SW 1271 (cell line): ENCODE data around the gene PSMB2.
A peak's percentile ranks its signal among the peaks of the same experiment; 100 is the strongest.
"Not testable (repeated sequence)": the region's sequence is repeated elsewhere in the genome, so short reads cannot be mapped to it uniquely, and the experiment has no call there.

Experiments
- DNase-seq, 2 experiments: peaks; one replicate each; lab custom pipeline; 2025; lab: John Stamatoyannopoulos, UW

The PSMB2 gene

GRCh38 chr1:35641233-35641866 is at the start of gene PSMB2:
Gene PSMB2 (minus strand): TSS chr1:35641526. CDS start chr1:35641432, 94 bp downstream.
- peak; percentile 80 to 91 for DNase-seq

GRCh38 chr1:35691080-35691479 is 49.8 kb upstream of the PSMB2 start:
- DNase-seq, result no peak

- not testable (repeated sequence) for DNase-seq
Observed at GRCh38 chr1:35690103-35690502, 48.8 kb upstream of the PSMB2 start.

GRCh38 chr1:35688161-35688560 is 46.8 kb upstream of the PSMB2 start:
- DNase-seq, result no peak

GRCh38 chr1:35683012-35683411 is 41.7 kb upstream of the PSMB2 start:
- no peak for DNase-seq

DNA sequence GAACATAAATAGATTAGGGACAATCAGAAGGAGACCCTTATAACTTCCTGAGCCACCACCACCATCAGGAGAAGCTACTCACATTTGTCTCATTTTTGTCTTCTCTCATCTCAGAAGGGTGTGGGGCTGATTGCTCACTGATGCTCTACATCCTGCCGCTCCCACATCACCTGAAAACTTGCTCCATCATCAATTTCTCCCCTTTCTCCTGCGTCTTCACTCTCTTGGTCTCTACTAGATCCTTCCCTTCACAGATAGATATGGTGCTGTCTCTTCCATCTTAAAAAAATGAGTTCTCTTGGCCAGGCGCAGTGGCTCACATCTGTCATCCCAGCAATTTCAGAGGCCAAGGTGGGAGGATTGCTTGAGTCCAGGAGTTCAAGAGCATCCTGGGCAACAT is 38.9 kb upstream of the PSMB2 start:
- DNase-seq, result no peak

- no peak for DNase-seq
Observed at GRCh38 chr1:35675773-35676172, 34.4 kb upstream of the PSMB2 start.

- DNase-seq, result no peak
Observed at GRCh38 chr1:35674111-35674510, 32.8 kb upstream of the PSMB2 start.

DNA sequence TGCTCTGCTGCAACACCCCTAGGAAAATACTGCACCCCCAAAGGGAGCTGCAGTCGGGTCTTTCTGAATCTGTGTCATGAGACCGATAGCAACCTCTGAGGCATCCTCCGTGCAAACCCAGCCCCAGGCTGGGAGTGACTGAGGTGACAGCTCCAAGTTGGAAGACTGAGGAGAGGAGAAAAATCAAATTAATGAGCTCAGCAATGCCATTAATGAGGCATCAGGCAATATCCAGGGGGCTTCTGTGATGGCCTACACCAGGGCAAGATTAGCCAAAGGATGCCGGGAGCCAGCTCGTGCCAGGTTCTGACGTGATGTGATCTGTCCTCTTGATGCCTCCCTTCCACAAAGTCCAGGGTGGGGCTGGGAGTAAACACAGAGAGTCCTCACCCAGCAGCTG is 30.8 kb upstream of the PSMB2 start:
- no peak for DNase-seq

- DNase-seq, result no peak
Observed at GRCh38 chr1:35668506-35668905, 27.2 kb upstream of the PSMB2 start.

DNA sequence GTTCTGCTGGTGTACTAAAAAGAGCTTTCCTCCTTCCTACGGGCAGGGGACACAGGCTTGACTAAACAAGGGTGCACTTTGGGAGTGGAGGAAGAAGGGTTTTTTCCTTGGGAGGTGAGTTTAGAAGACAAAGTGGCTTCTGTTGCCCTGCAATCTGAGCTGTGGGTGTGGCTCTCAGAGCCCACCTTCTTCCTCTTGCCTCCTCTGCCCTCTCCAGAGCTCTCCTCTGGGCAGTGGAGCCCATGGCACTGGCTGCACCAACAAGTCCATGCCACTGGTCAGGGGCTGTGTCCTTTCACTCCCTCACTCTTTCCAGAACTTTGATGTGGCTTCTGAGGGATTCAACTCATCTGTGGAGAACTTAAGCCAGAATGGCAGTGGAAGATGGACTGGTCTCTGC is 25.6 kb upstream of the PSMB2 start:
- no peak for DNase-seq

DNA sequence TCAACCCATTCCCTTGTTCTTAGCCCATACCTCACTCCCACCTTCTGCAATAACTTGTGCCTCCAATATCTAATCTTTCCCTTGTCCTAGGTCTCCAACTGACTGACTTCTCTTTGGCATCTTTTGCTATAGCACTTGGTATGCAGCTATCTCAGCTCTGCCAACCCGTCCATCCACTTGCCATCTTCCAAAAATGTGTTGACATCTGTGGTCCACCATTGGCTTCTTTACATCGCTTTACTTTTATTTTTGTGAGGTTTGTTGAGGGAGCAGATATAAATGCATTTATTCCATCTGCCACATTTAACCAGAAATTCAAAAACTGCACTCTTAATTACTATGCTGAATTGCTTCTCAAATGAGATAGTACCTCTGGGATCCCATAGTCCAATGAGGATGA is 24.9 kb upstream of the PSMB2 start:
- DNase-seq, result no peak

DNA sequence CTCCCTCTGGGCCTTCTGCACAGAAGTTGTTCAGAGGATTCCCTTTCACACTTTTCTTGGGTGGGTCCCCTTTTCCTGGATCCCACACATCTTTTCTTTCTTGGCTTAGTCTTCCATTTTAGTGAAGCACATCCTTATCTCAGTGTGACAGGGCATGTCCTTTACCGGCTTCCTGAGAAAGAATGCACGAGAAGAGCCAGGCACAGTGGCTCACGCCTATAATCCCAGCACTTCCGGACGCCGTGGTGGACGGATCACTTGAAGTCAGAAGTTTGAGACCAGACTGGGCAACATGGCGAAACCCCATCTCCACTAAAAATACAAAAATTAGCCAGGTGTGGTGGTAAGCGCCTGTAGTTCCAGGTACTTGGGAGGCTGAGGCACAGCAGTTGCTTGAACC is 22.1 kb upstream of the PSMB2 start:
- no peak for DNase-seq

DNA sequence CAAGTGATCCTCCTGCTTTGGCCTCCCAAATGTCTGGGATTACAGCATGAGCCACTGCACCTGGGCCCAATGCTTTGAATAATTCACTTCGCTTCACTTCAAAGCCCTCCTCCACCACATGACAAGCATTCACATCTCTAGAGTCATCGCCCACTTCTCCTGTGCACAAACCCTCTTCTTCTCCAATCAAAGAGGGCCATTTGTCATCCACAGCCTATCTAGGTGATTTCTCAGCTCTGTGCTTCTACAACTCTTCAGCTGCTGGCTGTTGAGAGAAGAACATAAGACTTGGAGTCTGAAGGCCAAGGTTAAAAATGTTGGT is 20.1 kb upstream of the PSMB2 start:
- DNase-seq, result no peak

DNA sequence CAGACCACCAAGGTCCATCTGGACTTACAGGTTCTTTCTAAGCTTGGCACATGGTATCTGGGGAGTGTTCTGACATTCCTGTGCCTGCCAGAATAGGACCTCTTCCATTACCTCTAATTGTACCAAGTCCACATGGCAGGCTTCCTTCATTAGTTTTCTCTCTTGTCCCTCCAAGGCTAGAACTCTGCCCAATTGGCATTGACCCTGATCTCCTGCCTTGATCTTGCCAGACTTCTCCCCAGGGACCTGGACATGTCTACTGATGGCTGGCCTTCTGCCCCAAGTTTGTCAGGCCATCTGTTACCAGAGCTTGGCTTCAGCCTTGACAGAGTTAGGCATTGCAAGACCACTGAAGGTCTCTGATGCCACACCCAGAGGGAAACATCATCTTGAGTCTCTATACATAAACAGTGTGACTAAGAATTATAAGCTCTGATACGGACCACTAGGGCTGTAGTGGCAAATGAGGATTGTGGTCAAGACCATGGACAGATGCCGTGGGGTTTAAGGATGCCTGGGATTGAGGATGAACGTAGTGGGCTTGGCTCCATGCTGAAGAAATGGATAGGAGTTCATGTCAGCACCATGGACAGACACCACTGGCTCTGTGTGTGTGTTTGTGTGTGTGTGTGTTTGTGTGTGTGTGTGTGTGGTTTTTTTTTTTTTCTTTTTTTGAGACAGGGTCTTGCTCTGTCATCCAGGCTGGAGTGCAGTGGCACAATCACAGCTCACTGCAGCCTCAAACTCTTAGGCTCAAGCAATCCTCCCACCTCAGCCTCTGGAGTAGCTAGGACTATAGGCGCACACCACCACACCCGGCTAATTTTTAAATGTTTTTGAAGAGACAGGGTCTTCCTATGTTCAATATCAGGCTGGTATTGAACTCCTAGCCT is 19.5 kb upstream of the PSMB2 start:
- no peak for DNase-seq

DNA sequence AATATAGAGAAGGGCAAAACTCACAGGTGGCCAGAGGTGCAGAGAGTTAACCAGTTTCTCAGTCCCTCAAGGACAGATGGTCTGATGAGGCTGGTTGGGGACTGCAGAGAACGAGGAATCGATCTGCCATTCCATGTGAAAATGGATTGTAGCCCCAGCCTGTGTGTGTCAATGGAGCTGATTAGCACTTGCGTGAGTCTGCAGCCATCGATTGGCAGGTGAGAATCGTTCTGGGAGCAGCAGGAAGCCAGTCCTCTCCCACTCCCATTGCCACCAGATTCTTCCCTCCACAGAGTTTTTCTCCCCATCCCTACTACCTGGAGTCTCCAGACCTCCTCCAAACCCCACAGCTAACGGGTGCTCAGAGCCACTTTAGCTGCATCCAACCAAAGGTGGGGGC is 18.3 kb upstream of the PSMB2 start:
- DNase-seq, result no peak

- DNase-seq, result no peak
Observed at GRCh38 chr1:35657851-35658250, 16.5 kb upstream of the PSMB2 start.

DNA sequence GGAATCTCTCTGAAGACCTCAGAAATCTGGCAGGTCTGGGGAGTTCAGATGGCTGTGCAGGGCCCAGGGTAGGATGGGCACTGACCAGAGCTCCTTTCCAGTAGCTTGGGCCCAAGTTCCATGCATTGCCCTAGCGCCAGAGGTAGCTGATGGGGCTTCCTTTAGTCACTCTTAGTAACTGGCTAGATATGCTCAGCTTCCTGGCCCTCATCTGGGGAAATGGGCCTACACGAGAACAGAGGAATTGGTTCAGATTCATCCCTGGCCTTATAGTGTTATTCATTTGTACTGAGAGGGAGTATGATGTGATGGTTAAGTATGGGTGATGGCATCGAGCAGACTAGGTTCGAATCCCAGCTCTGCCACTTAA is 15.5 kb upstream of the PSMB2 start:
- DNase-seq, result no peak

DNA sequence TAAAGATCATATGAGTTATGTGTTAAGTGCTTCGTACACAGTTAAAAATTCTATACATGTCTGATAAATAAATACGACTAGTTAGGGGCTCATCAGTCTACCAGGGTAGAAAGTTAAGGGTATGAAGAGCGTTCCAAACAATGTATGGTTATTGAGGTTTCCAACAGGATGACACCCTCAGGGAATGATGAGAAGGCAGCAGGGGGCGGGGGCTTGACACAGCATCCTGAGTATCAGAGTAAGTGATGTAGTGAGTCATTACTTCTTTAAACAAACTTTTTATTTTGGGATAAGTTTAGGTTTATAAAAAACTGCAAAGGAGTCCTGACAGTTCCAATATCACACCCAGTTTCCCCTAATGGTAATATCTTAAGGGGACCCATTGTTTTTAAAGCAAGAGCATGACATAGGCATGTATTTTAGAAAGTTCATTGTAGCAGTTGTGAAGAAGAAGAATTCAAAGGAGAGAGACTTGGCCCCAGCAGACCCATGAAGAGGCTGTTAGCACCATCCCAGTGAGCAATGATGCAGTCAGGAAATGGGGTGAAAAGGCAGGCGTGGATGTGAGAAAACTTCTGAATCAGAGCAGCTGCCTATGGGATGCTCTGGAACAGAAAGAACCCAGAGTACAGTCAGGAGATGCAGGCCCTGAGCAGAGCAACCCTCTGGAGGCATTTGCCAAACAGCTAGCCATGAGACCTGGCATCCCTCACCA is 15.0 kb upstream of the PSMB2 start:
- no peak for DNase-seq

- no peak for DNase-seq
Observed at GRCh38 chr1:35655196-35655595, 13.9 kb upstream of the PSMB2 start.

- no peak for DNase-seq
Observed at GRCh38 chr1:35650416-35650815, 9.1 kb upstream of the PSMB2 start.

DNA sequence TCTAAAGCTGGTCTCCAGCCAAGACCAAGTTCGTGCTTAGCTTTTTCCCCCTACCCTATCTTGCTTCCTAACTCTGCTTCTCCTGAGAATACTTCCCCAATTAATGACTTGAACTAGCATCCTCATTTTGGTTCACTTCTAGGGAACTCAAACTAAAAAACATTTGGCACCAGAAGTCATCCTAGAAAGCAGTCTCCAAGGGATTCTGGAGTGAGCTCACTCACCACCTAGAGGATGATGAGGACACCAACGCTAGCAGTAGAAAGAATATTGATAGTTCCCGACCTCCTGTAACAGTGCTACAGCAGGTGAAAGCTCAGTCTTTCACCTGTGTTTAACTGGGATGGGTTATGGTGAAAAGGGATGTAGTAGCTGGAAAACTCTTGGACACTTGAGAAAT is 4.7 kb upstream of the PSMB2 start:
- DNase-seq, result no peak

GRCh38 chr1:35644204-35644603 is 2.9 kb upstream of the PSMB2 start:
- no peak for DNase-seq
